GM21717 (cell line): ENCODE data around the gene SHF.
A peak's percentile ranks its signal among the peaks of the same experiment; 100 is the strongest.

Experiments used
- ATAC-seq: cut with Tn5 transposase; IDR thresholded peaks from one replicate; pipeline ENCODE4 v1.9.1; 2021; ENCODE audit warnings: mild to moderate bottlenecking, moderate library complexity; ENCODE audit not compliant: unreplicated experiment

SHF gene

DNA sequence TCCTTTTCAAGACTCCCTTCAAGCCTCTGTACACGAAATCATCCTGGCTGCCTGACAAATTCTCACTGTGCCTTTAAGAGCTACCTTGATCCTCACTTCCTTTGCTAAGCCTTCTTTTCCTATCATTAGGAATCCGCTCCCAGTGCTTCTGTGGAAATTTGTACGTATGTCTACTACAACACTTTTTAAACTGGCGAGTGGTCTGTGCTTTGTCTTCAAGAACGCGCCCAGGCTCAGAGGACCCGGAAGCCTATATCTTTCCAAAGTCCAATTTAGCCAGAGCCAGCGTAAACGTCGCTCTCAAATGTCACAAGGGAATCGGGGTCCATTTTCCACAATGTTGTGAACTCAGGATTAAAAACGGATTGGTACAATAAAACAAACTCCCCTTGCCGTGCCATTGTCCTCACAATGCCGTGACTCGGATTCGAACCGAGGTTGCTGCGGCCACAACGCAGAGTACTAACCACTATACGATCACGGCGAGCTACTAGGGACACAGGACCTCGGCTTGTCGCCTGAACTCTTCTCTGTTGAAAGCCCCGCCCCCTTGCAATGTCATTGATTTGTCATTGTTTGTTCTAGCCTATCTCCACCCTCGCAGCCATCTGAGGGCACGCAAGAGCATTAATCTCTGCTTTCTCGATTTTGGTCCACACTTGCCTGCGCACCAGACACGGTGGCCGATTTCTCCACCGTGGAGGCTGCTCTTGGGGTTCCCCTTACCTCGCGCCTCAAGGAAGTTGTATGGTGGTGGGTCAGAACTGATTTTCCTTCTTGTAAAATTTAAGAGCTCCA is 12.4 kb upstream of the SHF start:
- ATAC-seq: peak; percentile 35

DNA sequence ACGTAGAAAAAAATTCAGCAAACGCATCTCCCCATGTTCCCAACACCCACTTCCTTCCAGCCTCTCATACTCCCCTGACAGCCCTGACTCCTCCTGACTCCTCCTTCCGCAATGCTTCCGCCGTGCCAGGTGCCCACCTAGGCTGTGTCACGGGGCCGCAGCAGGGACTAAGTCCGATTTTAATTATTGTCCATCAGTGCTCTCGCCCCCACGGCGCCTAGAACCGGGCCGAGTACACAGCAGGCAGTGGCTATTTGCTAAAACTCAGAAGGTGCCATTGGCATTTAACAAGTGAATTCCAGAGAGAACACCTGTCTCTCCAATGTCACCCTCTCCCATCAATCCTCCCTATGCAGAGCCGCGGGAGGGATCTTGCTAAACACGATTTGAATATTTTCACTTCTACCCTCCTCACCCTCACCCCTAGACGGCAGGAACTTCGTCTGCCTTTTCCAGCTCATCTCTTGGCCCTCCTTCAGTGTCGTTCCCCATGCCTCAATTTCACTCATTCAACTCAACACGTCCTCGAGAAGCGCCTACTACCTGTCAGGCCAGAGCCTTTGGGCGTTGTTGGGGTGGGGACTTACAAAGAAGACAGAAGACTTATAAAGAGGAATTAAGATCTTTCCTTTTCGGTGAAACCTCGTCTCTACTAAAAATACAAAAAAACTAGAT is 11.5 kb upstream of the SHF start:
- ATAC-seq: peak; percentile 21

DNA sequence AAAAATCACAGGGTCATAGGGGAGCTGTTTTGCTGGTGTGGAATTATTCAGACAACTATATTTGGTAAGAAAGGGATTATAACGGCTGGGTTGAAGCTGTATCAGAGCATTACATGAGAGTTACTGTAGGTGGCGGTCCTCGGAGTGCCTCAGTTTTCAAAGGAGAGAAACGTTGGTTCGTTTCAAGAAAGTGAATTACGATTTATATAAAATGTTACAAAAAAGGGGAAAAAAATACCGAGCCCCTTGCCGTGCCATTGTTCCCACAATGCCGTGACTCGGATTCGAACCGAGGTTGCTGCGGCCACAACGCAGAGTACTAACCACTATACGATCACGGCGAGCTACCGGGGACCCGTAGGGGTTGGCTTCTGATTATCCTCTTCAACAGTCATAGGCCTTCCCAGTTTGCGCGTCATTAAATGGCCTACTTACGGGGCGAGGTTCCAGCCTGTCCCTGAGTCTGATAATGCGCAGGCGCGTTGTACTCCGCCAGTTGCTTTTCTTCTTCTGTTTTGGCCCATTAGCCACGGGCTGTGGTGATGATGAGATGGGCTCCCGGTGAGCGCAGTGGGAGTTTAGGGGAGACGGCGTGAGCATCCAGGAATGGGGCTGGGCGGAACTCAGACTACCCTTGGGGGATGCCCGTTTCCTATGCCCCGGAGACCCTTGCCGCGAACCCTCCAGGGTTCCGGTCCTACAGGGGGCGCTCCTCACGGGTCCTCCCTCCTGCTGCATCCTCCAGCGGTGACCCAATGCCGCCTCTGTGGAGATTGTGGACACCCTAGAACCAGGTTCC is 10.8 kb upstream of the SHF start:
- peak; percentile 53 for ATAC-seq

DNA sequence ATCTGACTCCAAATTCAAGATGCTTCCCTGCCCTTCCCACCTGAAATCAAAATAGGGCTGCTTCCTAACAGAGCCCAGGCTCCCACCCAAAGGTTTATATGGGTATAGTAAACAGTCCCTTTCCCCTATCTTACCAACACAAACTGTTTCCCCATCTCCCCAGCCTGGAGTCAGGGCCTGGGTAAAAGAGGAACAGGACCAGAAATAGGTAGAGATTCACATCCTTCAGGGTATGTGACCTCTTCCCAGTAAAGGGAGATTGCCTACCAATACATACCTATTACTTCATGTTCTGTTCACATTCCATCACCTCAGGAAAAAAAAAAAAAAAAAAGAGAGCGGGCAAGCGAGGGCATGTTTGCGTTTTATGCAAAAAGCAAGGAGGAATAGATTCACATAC is 9.7 kb upstream of the SHF start:
- no peak for ATAC-seq

DNA sequence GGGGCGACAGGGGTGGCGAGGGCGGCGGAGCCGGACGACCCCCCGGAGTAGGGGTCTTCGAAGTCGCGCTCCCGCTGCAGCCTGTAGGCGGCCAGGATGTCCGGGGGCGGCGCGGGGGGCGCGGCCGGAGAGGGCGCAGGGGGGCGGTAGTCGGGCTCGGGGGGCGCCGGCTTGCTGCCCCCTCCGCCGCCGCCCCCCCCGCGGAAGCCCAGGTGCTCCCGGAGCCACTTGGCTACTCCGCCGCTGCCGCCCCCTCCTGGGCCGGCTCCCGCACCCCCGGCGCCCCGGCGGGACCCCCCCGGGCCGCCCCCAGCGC is 230 bp downstream of the SHF start:
- ATAC-seq: no peak

DNA sequence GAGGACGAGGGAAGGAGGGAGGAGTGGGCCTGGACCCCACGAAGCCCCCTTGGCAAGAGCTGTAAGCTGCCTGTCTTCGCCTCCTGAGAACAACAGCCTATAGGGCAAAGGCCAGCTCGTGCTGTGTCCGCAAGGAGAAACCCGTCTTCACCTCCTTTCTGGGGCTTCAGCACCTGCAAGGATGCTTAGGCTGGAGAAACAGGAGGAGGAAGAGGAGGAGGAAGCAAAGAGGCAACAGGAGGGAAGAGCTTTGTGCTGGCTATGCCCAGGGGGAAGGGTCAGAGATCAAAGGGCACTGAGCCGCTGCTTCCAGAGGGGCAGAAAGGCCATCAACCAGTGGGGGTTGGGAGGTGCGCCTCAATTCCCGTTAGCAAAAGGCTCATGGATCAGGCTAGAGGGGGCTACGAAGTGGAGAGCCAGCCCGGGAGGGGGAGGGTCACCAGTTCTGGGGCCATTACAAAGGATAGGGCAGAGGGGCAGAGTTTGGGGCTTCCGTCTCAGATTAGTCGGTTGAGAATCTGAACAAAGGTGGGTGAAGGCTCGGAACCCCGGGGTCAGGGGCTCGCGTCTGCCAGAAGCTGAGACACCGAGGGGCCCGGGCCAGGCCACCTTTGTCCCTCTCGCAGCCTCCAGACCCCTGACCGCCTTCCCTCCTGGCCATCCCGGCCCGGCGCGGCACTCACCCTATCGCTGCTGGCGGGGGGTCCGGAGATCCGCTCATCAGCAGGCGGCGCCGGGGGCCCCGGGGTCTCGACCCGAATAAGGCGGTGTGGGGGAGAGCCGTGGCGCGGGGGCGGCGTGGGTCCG is 792 bp downstream of the SHF start:
- ATAC-seq: no peak

DNA sequence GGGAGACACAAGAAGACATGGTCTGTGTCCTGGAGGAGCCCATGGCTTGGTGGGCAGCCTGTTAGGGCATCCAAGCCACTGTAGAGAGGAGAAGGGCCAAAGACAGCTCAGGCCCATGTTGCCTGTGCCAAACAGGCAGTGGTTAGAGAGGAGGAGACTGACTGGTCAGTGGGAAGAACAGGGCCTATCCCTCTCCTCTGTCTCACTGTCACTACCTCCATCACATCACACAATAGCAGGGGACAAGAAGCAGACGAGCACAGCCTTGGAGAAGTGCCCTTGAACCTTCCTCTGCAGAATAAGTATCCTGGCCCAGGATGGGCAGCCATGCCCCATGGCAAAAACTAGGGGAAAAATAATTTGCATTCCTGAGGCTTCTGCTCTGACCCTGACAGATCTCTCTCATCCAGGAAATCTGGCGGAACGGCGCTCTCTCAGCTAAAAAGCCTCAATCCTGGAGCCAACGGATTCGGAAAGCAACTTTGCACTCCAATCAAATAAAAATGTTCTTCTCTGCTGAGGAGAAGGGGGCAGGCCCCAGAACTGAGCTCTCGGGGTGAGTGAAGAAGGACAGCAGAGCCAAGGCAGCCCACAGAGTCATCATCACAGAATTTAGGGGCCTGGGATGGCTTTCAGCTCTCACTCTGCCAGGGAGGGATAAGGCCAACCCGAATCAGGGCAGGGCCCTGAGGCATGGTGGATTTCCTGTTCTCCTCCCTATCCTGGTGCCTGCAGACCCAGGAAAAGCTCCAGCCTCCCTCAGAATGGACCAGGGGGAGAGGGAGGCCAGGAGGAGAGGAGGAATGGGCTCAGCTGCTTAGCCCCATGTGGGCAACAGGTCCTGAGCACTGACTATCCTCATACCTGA is 1.6 kb downstream of the SHF start:
- no peak for ATAC-seq

DNA sequence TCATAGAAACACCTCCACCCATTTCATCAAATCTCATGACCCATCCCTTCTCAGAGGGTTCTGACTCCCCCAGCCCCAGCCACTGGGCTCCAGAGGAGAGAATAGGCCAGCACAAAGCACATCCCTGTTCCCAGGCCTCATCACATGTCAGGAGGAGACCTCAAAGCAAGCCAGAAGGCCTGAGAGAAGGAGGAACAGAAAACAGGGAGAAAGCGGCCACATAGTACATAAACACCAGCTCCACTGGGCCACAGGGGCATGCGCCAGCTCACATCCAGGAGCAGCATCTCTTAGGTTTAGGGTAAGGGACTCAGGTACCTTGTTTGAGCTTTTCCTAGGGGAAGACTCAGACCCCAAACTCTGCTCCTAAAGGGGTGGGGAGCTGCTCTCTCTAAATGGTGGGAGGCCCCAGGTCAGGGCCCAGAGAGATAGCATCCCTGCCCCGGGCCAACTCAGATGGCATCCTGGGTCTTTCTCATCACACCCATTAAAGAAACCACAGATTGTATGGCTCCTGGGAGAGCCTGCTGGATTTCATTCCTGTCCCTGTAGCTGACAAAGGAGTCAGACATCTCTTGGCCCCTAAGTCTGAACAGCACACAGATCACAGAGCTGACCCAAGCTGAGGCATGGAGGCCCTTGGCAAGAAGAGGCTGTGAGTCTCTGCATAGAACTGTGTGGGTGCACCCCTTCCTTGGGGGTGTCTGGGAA is 2.5 kb downstream of the SHF start:
- no peak for ATAC-seq

DNA sequence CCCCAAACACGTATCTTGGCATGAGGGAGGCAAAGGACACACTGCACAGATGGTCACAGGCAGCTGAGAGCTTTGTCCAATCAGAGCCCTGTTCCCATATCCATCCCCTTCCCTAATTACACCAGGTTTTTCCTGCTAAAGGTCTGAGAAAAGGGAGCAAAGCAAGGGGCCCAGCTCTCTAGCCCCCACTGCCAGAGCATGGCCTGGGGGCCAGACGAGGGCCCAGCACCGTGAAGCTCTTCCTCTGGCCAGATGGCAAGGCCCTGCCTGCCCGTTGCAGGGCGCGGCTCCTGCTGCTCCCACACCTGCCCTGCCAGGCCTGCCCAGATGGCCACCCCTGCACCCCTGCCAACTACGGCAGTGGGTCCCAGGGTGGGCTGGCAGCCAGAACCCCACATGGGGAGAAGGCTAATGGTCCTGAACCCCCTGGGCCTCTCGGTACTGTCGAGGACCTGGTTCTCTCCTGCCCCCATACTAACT is 3.2 kb downstream of the SHF start:
- no peak for ATAC-seq

DNA sequence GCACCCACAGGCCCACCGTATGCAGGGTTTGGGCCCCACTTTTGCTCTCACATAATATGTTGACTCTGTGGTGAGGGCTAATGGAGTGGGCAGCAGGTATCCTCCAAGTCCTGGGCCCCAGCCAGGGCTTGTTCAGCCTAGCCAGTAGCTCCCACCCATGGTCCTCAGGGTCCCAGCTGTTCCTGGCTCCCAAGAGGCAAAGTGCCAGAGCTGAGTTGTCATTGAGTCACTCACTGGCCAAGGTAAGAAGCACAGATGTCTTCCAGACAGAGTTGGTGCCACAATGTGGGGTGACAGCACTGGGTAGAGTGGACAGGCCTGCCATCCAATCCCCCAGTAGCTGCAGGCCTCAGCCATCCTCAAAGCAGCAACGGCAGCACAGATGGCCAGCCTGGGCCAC is 4.3 kb downstream of the SHF start:
- ATAC-seq: no peak

DNA sequence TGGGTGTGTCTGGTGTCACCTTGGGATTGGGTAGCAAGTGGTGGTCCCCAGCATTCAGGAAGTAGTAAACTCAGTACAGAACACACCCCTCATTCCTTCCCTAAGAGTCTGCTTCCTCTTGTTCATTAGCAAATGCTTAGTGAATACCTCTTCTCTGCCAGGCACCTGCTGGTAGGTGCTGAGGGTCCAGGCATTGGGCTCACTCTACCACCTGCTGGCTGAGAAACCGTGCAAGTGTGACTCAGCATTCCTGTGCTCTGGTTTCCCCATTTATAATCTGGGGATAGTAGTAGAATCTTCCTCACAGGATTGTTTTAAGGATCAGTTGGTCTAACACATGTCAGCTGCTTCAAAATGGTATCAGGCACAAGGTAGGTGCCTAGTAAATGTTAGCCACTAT is 4.8 kb downstream of the SHF start:
- ATAC-seq: no peak

DNA sequence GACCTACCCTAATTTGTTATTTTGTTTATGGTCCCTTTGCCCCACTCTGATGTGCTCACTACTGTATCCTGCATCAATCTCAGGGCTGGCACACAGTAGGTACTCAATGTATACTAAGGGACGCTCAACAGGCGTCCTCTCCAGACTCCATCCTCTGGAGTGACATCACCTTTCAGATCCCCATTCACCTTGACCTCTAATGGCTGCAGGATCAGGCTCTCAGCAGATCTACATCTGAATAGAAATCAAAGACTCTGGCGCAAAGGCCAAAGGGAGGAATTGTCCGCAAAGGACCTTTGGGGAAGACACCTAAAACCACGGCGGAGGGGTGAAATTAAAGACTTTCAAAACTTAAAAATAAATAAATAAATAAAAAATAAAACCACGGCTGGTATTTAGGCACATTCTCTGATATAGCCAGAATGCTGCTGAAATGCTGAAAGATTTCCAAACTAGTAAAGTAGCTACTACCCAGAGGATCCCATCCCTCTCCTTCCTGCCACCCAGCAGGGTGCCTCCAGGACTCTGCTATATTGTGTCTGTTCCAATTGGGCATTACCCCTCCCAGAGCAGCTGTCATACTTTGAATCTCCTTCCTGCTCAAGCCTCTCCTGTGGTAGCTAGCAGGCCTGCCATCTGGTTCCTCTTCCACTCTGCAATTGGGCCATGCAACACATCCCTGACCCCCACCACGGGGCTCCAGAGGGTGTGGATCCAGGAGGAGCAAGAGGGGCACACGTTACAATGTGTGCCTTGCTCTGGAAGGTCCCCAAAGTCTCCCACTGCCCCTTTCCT is 6.1 kb downstream of the SHF start:
- no peak for ATAC-seq

DNA sequence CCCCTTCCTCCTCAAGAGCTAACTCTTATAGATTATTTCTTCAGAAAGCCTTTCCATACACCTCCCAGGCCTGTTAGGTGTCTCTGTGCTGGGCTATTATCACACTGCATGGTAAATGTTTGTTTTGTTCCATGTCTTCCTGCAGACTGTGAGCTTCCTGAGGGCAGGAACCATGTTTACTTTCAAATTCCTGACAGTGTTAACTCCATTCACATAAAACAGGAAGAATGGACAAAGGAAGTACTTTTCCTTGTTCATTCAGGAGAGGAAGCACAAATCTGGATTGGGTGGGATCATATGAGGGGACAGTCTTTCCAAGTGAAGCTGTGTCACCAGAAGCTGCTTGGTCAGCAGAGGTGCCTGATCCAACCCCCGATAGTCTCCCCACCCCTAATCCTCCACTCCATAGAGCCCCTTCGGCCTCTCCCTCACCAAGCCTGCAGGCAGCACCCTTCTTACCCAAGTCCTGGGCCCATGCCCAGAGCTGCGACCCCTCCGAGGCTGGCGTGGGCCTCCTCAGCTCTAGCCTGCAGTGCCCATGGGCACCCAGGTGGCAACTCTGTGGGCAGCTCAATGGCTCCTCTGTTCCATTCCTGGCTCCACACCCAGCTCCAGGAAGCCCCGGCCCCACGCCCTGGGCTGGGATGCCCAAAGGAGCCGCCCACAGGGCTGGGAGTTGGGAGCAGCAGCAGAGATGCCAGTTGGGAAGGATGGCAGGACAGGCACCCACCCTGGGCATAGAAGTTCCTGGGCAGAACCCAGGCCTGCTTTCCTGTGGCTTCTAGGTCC is 6.9 kb downstream of the SHF start:
- no peak for ATAC-seq

DNA sequence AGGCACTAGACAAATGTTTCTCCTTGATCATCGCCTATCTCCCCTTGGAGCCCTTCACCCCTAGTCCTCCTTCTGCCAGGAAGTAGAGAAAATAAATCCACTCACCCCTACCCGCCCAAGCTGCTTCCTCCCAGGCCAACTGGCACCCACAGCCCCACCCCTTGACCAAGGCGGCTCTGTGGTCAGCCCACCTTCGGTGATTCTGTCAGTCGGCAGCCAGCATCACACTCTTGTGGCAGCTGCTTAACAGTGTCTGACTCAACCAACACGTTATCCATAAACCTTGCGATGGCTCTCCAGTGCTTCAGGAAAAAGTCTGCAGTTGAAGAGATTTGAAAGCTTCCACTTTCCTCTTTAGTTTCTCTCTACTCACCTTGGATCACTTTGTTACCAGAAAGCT is 7.6 kb downstream of the SHF start:
- ATAC-seq: no peak

DNA sequence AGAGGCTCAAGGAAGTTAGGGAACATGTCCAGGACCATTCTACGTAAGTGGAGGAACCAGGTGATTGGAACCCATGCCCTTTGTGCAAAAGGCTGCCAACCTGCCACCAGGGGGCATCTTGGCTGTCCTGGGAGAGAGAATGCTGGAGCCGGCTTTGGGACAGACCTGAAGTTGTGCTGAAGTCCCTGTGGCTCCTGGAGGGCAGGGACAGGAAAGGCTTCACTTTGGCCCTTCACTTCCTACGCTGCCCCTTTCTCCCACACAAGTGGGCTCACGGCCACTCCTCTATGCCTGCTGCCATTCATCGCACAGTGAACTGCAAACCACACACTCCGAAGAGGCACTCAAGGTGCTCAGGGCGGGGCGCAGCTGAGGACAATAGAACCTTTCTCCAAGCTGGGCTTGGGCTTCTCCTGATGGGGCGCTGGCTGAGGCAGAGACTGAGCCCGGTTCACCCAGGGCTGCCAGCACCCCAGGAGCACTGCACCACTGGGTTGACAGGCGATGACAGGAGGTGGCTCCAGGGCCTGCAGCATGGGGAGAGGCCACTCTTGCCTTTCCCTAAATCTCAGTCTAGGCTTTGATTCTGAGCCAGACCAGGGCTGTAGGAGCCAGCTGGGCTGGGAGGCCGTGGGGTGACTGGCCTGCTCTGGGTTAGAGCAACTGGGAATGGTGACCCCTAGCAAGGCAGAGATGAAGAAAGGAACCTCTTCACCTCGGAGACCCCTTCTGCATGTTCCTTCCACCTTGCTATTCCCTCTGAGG is 8.4 kb downstream of the SHF start:
- no peak for ATAC-seq

DNA sequence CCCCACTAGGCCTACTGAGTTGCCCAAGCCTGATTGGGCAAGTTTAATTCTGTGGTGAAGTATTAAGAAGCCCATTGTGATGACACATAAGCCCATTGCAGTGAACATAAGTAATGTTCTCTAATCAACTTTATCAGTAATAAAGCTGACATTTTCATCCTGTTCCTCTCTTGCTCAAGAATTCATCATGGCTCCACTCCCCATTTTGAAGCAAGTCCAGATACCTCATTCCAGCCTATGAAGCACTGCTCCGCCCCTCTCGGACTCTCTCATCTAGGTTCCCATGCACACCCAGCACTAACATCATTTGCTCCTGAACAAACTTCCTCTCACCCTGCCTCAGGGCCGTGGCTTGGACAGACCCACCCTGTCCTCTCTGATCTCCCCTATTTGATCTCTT is 10.5 kb downstream of the SHF start:
- no peak for ATAC-seq

DNA sequence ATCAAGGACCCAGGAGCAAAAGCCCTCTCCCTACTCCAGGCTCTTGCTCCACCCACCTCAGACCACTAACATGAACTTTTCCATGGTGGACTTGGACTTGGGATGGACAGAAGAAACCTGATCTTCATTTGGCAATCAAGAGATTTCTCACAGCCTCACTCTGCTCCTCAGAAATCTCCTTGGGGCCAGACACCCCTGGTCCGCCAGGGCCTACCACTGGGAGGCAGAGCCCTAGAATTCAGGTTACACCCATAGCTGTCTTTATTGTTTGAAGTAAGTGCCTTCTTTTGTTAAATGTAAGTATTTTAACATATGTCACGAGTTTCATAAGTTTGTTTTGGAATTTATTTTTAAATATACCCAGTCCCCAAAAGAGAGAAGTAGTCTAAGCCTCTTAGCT is 13.2 kb downstream of the SHF start:
- no peak for ATAC-seq
